Retinal pigment epithelial cell (primary cell): ENCODE measurements around the gene FBXL20.
"Not testable (repeated sequence)": the region's sequence is repeated elsewhere in the genome, so short reads cannot be mapped to it uniquely, and the experiment has no call there.

Experiments used
- DNase-seq: peaks from one replicate; pipeline ENCODE4 v3.0.0-alpha.2; 2010; ENCODE audit warnings: low read depth
- H3K4me3 ChIP-seq: 2 replicates; pipeline ENCODE4 v1.5.1; 2011; ENCODE audit warnings: mild to moderate bottlenecking, low read length, control low read depth, moderate library complexity
- CTCF ChIP-seq: conservative IDR thresholded peaks from 2 replicates; pipeline ENCODE4 v1.5.1; 2011; ENCODE audit warnings: low read depth, low read length, control low read depth, inconsistent platforms

FBXL20 gene

DNA sequence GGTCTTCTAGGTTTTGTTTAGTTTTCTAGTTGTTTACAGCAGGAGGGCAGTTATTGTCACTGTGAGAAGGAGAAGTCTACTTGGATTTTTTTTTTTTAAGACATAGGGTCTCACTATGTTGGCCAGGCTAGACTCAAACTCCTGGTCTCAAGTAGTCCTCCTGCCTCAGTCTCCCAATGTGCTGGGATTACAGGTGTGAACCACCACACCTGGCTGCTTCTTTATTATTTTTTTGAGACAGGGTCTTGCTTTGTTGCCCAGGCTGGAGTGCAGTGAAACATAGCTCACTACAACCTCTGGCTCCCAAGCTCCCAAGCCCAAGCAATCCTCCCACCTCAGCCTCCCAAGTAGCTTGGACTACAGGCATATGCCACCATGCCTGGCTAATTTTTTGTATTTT, 107.4 kb downstream of the FBXL20 start:
- no peak for DNase-seq
- no peak for TF ChIP-seq CTCF
- H3K4me3 ChIP-seq = no peak overlapping the region

GRCh38 chr17:39292546-39292945, 108.9 kb downstream of the FBXL20 start:
- not testable (repeated sequence) for H3K4me3 ChIP-seq, DNase-seq

GRCh38 chr17:39286513-39286912, 114.9 kb downstream of the FBXL20 start:
- not testable (repeated sequence) for DNase-seq, H3K4me3 ChIP-seq

DNA sequence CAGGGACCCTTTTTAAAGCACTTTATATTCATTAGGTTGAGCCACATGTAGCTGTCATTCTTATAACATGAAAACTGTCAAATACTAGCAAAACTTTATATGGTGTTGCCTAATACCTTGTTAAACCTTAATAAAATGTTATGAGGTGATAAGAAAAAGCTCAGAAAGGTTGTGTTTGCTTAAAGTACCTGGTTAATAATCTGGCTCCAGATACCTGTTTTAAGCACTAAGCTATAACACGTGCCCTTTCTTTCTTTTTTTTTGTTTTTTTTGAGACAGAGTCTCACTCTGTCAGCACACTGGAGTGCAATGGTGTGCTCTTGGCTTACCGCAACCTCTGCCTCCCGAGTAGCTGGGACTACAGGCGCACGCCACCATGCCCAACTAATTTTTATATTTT, 116.7 kb downstream of the FBXL20 start:
- DNase-seq = no peak
- TF ChIP-seq CTCF = no peak
- no peak overlapping the region for H3K4me3 ChIP-seq

DNA sequence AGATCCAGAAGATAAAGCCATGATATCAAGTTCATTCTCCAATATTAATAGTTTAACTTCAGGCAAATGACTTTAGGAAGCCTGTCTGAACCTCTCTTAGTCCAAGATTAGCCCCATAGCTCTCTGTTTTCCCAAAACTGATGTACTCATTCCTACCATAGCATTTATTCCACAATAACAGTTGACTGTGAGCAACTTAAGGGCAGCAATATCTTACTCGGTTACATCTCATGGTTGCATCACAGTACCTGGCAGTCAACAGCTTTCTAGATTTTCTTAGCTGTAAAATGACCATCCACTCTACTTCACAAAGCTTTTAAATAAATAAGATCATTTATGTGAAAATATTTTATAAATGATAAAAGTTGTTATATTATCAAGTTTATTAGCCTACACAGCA, 117.5 kb downstream of the FBXL20 start:
- no peak overlapping the region for H3K4me3 ChIP-seq
- no peak for DNase-seq
- TF ChIP-seq CTCF = no peak

DNA sequence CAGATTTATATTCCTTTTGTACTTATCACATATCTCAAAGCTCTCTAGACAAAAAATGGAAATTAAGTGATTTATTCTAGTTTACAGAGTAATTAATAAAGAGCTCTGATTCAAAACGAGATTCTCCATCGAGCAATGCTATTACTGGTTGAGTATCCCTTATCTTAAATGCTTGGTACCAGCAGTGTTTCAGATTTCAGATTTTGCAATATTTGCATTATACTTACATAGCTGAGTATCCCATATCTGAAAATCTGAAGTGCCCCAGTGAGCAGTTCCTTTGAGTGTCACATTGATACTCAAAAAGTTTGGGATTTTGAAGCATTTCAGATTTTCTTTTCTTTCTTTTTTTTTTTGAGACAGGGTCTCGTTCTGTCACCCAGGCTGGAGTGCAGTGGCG, 118.3 kb downstream of the FBXL20 start:
- no peak overlapping the region for H3K4me3 ChIP-seq
- DNase-seq = no peak
- no peak for TF ChIP-seq CTCF

- H3K4me3 ChIP-seq = no peak overlapping the region
Observed at GRCh38 chr17:39281806-39282205, 119.6 kb downstream of the FBXL20 start.

DNA sequence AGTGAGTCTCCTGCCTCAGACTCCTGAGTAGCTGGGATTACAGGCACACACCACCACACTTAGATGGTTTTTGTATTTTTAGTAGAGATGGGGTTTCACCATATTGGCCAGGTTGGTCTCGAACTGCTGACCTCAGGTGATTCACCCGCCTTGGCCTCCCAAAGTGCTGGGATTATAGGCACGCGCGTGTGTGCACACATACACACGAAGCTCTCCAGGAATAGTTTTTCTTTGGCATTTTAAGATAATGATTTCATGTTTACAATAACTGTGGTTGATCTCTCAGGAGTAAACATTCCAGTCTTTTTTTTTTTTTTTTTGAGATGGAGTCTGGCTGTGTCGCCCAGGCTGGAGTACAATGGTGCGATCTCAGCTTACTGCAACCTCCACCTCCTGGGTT, 123.2 kb downstream of the FBXL20 start:
- not testable (repeated sequence) for H3K4me3 ChIP-seq, DNase-seq

More at GRCh38 chr17:39281806-39282205, 119.6 kb downstream of the FBXL20 start:
- no peak for DNase-seq
- TF ChIP-seq CTCF = no peak

- no peak for TF ChIP-seq CTCF
- no peak overlapping the region for H3K4me3 ChIP-seq
- no peak for DNase-seq
Observed at GRCh38 chr17:39277110-39277509, 124.3 kb downstream of the FBXL20 start.
